Temporal lobe (tissue), 2 donors: ENCODE results near the gene SPDYC. TPM values are rescaled to one million over a fixed set of nuclear protein-coding genes. Genes with fewer than 3 reads are reported as not detected.

Experiments used
- small RNA-seq: library from RNA; depleted of rRNA; stranded (forward); fragments of <200 nt; gene quantifications from one replicate; pipeline ENCODE3, GENCODE V24; 2014; ENCODE audit warnings: low replicate concordance
- total RNA-seq: library from RNA; depleted of rRNA; stranded (reverse); fragments of >200 nt; gene quantifications from one replicate; pipeline ENCODE4 v1.2.3, GENCODE V29; 2014

Gene SPDYC
- total RNA-seq, 1 donor from 2014 or later = not detected

Small RNA genes within 50 kb of the gene (small RNA-seq; reads per million reads assigned to genes)
- gene HIGD1AP10 (not detected), gene PDCL2P2 (not detected), gene RNU2-23P (4.5 reads per million, percentile 91 among the genes with 10 or more reads in this experiment)

Other genes with a start within 250 kb of the SPDYC start
- gene PPP2R5B, start 245.5 kb upstream of the SPDYC start, total RNA-seq = 26.6 TPM
- not detected for gene GPHA2, start 234.3 kb upstream of the SPDYC start, total RNA-seq
- not detected for gene MAJIN, start 198.1 kb upstream of the SPDYC start, total RNA-seq
- not detected for gene BATF2, start 173.3 kb upstream of the SPDYC start, total RNA-seq
- gene ARL2, start 156.1 kb upstream of the SPDYC start, total RNA-seq = 47.0 TPM
- gene SNX15, start 142.8 kb upstream of the SPDYC start, total RNA-seq = 11.8 TPM
- gene SAC3D1, start 129.0 kb upstream of the SPDYC start, total RNA-seq = 3.0 TPM
- gene NAALADL1, start 111.7 kb upstream of the SPDYC start, total RNA-seq = 1.5 TPM
- gene CDCA5, start 86.2 kb upstream of the SPDYC start, total RNA-seq = 2.0 TPM
- 14.0 TPM for gene ZFPL1, start 86.0 kb upstream of the SPDYC start, total RNA-seq
- 161 TPM for gene VPS51, start 74.0 kb upstream of the SPDYC start, total RNA-seq
- gene TM7SF2, start 58.4 kb upstream of the SPDYC start, total RNA-seq = 34.7 TPM
- 2.5 TPM for gene ZNHIT2, start 52.5 kb upstream of the SPDYC start, total RNA-seq
- gene FAU, start 48.1 kb upstream of the SPDYC start, total RNA-seq = 217 TPM
- 27.0 TPM for gene MRPL49, start 47.9 kb upstream of the SPDYC start, total RNA-seq
- gene SYVN1, start 35.7 kb upstream of the SPDYC start, total RNA-seq = 7.4 TPM
- 52.4 TPM for gene CAPN1, start 11.7 kb downstream of the SPDYC start, total RNA-seq
- gene POLA2, start 91.7 kb downstream of the SPDYC start, total RNA-seq = 2.7 TPM
- 2.7 TPM for gene CDC42EP2, start 144.6 kb downstream of the SPDYC start, total RNA-seq
- 25.3 TPM for gene DPF2, start 163.6 kb downstream of the SPDYC start, total RNA-seq
- gene TIGD3, start 184.5 kb downstream of the SPDYC start, total RNA-seq = 3.0 TPM
- 0.74 TPM for gene SLC25A45, start 212.4 kb downstream of the SPDYC start, total RNA-seq
- gene FRMD8, start 216.4 kb downstream of the SPDYC start, total RNA-seq = 6.9 TPM